WTC11 (cell line): ENCODE measurements around the gene NDUFC2.

Source experiments
- GABPB1 ChIP-seq: sonication (generic); formaldehyde crosslinking; IDR thresholded peaks from 2 replicates; pipeline ENCODE4 v1.8.1; 2023; ENCODE audit warnings: mild to moderate bottlenecking, missing genetic modification reagents
- KAT7 ChIP-seq: sonication (generic); formaldehyde crosslinking; IDR thresholded peaks from 2 replicates; pipeline ENCODE4 v1.8.1; 2023; ENCODE audit warnings: missing genetic modification reagents, mild to moderate bottlenecking, borderline replicate concordance
- NR2C2 ChIP-seq: sonication (generic); formaldehyde crosslinking; IDR thresholded peaks from 2 replicates; pipeline ENCODE4 v1.8.0; 2022; ENCODE audit warnings: mild to moderate bottlenecking, missing genetic modification reagents
- TEAD4 ChIP-seq: sonication (generic); formaldehyde crosslinking; IDR thresholded peaks from 2 replicates; pipeline ENCODE4 v1.8.0; 2022; ENCODE audit warnings: mild to moderate bottlenecking, missing genetic modification reagents
- ZBTB21 ChIP-seq: sonication (generic); formaldehyde crosslinking; IDR thresholded peaks from 2 replicates; pipeline ENCODE4 v1.8.1; 2023; ENCODE audit warnings: mild to moderate bottlenecking, missing genetic modification reagents, borderline replicate concordance
- ZBTB43 ChIP-seq: sonication (generic); formaldehyde crosslinking; IDR thresholded peaks from 2 replicates; pipeline ENCODE4 v1.8.1; 2023; ENCODE audit warnings: mild to moderate bottlenecking, missing genetic modification reagents
- TF ChIP-seq, protein P1 (sequence below): fragments of 200-600 bp; IDR thresholded peaks from 2 replicates; pipeline ENCODE4 v1.8.0; 2022; ENCODE audit warnings: antibody characterized with exemption
- TF ChIP-seq, protein P2 (sequence below): sonication (generic); formaldehyde crosslinking; IDR thresholded peaks from 2 replicates; pipeline ENCODE4 v1.8.1; 2023; ENCODE audit warnings: mild to moderate bottlenecking, moderate library complexity, missing genetic modification reagents

DNA sequence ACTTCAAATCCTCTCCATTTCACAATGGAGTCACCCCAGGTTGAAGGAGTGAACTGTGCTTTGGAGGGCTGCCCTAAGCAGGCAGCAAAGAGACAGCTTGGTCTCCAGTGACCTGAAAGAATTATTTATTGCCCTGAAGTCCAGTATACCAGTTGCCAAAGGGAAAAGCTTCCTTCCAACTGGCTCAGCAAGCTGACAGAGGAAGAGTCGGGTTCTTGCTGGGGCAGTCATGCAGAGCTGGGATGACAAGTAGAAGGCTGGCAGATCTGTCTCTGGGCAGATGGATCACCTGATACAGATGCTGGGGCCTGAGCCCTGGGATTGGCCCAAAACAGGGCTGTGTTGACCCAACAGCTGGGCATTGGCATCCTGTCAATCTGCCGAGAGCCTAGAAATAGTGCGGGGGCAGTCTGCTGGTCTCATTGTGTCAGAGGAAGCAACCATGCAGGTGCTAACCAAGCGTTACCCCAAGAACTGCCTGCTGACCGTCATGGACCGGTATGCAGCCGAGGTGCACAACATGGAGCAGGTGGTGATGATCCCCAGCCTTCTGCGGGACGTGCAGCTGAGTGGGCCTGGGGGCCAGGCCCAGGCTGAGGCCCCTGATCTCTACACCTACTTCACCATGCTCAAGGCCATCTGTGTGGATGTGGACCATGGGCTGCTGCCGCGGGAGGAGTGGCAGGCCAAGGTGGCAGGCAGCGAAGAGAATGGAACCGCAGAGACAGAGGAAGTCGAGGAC, 16.1 kb downstream of the NDUFC2 start, which contains the start of gene THRSP:
- TF ChIP-seq, protein P1, sequence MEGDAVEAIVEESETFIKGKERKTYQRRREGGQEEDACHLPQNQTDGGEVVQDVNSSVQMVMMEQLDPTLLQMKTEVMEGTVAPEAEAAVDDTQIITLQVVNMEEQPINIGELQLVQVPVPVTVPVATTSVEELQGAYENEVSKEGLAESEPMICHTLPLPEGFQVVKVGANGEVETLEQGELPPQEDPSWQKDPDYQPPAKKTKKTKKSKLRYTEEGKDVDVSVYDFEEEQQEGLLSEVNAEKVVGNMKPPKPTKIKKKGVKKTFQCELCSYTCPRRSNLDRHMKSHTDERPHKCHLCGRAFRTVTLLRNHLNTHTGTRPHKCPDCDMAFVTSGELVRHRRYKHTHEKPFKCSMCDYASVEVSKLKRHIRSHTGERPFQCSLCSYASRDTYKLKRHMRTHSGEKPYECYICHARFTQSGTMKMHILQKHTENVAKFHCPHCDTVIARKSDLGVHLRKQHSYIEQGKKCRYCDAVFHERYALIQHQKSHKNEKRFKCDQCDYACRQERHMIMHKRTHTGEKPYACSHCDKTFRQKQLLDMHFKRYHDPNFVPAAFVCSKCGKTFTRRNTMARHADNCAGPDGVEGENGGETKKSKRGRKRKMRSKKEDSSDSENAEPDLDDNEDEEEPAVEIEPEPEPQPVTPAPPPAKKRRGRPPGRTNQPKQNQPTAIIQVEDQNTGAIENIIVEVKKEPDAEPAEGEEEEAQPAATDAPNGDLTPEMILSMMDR, result no peak
- TF ChIP-seq NR2C2 (CRISPR knock-in tag), result no peak
- no peak for TF ChIP-seq GABPB1 (CRISPR knock-in tag)
- no peak for TF ChIP-seq KAT7
- no peak for TF ChIP-seq TEAD4 (CRISPR knock-in tag)
- TF ChIP-seq ZBTB43 (CRISPR knock-in tag), result no peak
- TF ChIP-seq ZBTB21 (CRISPR knock-in tag), result no peak
- TF ChIP-seq, protein P2, sequence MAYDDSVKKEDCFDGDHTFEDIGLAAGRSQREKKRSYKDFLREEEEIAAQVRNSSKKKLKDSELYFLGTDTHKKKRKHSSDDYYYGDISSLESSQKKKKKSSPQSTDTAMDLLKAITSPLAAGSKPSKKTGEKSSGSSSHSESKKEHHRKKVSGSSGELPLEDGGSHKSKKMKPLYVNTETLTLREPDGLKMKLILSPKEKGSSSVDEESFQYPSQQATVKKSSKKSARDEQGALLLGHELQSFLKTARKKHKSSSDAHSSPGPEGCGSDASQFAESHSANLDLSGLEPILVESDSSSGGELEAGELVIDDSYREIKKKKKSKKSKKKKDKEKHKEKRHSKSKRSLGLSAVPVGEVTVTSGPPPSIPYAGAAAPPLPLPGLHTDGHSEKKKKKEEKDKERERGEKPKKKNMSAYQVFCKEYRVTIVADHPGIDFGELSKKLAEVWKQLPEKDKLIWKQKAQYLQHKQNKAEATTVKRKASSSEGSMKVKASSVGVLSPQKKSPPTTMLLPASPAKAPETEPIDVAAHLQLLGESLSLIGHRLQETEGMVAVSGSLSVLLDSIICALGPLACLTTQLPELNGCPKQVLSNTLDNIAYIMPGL (CRISPR knock-in tag), result no peak
